GM21390 (cell line): ENCODE results near the gene SEC61A2.
"Not testable (repeated sequence)": the region's sequence is repeated elsewhere in the genome, so short reads cannot be mapped to it uniquely, and the experiment has no call there.

Experiments
- ATAC-seq: cut with Tn5 transposase; IDR thresholded peaks from one replicate; pipeline ENCODE4 v1.9.1; 2021; ENCODE audit not compliant: unreplicated experiment

SEC61A2 gene

GRCh38 chr10:12129222-12130111, at the start of gene SEC61A2:
SEC61A2 (plus strand) TSS chr10:12129677; CDS start chr10:12129788, 111 bp downstream.
- ATAC-seq, result peak; percentile 88

DNA sequence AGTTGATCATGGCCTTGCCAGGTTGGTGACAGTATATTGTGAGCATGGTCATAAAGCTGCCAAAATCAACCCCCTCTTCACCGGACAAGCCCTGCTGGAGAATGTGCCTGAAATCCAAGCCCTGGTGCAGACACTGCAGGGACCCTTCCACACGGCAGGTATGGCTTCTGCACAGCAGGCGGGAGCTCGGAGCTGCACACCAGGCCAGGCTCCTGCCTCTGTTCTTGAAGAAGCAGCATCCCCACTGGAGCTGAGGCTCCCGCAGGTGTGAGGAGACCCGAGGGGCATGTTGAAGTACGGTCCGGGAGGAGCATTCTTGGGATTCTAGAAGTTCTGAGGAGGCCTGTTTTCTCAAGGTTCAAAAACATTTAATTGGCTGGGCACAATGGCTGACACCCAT, 48.0 kb upstream of the SEC61A2 start:
- no peak for ATAC-seq

DNA sequence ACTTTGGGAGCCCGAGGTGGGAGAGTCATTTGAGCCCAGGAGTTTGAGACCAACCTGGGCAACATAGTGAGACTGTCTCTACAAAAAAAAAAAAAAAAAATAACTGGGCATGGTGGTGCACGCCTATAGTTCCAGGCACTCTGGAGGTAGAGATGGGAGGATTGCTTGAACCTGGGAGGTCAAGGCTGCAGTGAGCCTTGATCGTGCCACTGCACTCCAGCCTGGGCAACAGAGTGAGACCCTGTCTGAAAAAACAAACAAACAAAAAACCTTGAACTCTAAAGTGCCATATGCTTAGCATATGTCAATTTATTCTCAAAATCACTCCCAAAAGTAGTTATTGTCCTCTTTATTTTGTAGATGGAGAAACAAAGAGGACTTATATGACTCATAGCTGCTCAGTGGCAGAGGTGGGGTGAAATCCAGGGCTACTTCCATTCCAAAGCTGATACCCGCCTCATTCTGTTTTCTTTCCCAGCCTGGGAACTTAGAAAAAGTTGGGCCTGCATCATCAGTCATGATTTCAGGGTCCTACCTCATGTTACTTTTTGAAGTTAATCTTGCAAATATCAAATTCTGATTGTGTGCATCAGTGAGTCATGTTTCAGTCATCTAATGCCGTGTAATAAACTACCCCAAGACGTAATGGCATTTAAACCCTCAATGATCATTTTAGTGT, 47.5 kb upstream of the SEC61A2 start:
- ATAC-seq, result no peak

DNA sequence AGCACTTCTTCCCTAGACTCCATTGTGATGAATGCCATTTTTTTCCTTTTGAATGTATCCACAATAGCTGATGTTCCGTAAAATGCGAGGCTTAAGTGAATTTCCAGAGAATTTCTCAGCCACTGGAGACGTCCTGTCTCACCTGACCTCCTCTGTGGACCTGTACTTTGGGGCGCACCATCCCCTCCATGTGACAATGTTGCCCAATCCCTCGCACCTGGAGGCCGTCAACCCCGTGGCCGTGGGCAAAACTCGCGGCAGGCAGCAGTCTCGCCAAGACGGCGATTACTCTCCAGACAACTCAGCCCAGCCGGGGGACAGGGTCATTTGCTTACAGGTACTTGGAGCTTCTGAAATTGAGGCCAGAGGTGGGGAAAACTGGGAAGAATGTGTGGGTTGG, 40.6 kb upstream of the SEC61A2 start:
- no peak for ATAC-seq

DNA sequence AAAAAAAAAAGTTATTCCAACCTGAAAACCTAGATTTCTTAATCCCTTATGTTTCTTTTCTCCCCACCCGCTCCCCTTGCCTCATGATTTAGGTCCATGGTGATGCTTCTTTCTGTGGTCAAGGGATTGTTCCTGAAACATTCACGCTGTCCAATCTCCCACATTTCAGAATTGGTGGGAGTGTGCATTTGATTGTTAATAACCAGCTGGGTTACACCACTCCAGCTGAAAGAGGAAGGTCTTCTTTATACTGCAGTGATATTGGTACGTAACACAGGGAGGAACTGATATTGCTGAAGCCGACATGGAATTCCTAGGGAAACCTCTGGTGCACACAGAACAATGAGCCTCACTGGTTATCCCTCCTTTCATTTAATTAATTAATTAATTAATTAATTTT, 38.1 kb upstream of the SEC61A2 start:
- no peak for ATAC-seq

- ATAC-seq, result not testable (repeated sequence)
Measured at GRCh38 chr10:12097361-12097760, 32.1 kb upstream of the SEC61A2 start.

GRCh38 chr10:12097791-12098190, 31.7 kb upstream of the SEC61A2 start:
- no peak for ATAC-seq

- no peak for ATAC-seq
Measured at GRCh38 chr10:12098966-12099365, 30.5 kb upstream of the SEC61A2 start.

DNA sequence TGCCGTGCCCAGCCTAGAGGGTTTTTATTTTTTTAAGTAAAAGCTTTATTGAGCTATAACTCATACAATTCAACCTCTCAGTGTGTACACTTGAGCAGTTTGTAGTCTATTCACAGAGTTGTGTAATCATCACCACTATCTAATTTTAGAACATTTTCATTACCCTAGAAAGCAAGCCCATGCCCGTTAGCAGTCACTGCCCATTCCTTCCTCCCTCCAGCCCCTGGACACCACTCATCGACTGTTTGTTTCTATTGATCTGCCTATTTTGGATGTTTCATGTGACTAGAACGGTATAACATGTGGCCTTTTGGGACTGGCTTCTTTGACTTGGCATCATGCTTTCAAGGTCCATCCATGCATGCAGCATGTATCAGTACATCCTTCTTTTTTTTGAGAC, 25.7 kb upstream of the SEC61A2 start:
- ATAC-seq, result no peak

- ATAC-seq, result no peak
Measured at GRCh38 chr10:12107781-12108180, 21.7 kb upstream of the SEC61A2 start.

- ATAC-seq, result no peak
Measured at GRCh38 chr10:12109286-12109685, 20.2 kb upstream of the SEC61A2 start.

DNA sequence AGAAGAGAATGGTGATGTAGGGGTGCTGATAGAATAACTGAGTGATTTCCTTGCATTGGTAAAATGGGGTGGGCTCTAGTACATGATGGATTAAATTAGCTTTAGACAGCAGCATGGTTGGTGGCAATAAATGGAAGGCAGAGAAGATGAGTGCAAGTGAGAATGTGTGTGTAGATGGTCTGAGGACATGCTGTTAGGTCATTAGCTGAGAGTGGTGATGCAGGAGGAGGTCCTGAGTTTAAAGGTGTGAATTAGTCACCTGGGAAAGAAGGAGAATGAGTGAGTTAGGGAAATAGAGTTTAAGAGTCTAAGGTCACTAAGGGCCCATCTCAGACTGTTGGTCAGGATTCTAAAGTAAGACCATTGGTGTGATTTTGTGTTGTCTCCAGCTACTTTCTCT, 17.9 kb upstream of the SEC61A2 start:
- ATAC-seq, result no peak

DNA sequence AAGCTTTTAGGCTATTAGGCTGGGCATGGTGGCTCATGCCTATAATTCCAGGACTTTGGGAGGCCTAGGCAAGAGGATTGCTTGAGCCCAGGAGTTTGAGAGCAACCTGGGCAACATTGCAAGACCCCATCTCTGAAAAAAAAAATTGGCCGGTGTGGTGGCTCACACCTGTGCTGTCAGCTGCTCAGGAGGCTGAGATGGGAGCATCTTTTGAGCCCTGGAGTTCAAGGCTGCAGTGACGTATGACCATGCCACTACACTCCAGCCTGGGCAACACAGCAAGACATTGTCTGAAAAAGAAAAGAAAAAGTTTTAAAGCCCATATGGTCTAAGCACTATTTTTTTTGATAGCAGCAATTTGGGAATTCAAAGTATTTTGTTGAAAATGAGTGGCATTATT, 15.8 kb upstream of the SEC61A2 start:
- ATAC-seq, result no peak

DNA sequence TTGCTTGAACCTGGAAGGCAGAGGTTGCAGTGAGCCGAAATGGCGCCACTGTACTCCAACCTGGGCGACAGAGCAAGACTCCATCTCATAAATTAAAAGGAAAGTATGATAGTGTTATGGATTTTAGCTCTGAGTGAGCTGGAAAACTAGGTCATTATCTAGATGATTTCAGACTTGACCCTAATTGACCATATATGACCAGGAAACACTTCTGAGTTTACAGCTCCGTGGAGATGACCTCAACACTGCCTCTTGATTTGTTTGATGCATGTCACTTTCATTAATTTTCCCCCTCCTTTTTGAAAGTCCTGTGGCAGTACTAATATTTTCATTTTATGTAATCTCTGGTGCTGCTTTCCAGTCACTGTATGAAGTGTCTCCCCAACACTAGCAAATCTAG, 7.8 kb upstream of the SEC61A2 start:
- ATAC-seq, result peak; percentile 26

GRCh38 chr10:12130237-12130872, 878 bp downstream of the SEC61A2 start:
- peak; percentile 40 for ATAC-seq

DNA sequence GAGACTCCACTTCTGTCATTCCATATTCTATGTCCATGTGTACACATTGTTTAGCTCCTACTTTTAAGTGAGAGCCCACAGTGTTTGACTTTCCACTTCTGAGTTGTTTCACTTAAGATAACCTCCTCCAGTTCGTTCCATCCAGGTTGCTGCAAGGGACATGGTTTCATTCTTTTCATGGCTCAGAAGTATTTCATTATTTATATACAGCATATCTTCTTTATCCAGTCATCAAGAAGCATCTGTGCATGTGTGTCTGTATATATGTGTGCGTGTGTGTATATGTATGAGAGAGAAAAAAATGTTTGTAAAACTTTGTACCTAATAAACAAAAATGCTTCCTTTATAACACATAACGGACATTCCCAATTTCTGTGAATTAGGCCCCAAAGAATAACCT, 6.2 kb downstream of the SEC61A2 start:
- ATAC-seq, result no peak

GRCh38 chr10:12140038-12140437, 10.6 kb downstream of the SEC61A2 start:
- no peak for ATAC-seq

DNA sequence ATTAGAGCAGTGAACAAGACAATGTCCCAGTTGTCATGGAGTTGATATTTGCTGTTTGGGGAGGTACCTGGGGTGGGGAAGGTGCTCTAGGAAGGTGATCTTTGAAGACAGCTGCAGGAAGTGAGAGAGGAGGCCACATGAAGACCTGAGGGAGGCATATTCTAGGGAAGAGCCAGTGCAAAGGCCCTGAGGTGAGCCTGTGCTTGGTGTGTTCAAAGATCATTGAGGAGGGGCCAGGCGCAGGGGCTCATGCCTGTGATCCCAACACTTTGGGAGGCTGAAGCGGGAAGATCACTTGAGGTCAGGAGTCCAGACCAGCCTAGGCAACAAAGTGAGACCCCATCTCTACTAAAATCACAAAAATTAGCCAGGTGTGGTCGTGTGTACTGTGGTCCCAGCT, 15.1 kb downstream of the SEC61A2 start:
- ATAC-seq, result no peak

GRCh38 chr10:12150163-12150562, 20.7 kb downstream of the SEC61A2 start:
- no peak for ATAC-seq

DNA sequence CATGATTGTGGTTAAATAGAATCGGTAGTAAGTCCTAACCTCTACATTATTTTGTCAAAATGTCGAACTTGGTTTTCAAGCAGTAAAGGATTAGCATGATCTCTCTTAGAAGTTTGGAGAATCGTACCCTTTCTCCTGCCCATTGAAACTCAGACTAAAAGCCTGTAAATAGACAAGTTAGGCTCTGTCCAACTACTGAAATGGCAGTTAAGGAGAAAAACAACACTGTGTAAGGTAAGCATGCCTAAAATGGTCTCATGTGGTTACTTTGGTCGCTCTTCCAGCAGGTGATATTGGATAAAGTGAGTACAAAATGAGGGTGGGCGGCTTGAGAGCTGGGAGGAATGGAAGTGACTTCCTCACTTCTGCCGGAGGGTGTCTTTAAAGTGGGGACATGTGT, 25.0 kb downstream of the SEC61A2 start:
- no peak for ATAC-seq

DNA sequence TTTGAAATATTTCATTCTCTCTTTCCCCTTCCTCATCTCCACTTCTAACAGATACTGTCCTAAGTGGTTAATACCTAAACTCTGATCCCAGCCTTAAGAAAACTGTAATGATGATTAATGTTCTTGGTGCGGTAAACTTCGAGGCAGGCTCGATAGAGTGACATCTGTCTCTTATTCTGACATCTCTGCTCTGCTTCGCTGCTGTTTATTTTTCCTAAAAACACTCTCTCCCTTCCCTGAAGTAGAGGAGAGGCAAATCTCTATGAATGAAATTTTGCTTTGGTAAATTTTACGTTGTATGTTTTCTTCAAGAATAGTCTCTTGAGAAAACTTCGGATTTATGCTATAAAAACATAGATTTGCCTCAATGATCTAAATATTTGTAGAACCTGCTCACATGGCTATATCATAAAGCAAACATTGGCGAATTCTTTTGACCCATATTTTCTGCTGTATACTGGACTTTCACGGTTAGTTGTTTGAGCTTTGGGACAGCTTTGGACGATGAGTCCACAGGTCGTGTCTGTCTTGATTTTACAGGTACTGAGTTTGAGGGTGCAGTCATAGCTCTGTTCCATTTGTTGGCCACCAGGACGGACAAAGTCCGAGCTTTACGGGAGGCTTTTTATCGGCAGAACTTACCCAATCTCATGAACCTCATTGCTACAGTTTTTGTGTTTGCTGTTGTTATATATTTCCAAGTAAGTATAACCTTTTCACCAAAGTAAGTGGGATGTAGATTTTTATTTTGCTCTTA, 27.1 kb downstream of the SEC61A2 start:
- ATAC-seq, result no peak
